ENCODE data around the gene CHST1.

The CHST1 gene

GRCh38 chr11:45643598-45644260 lies 21.7 kb downstream of the CHST1 start:
- DNase-seq, result no peak

- no peak for DNase-seq
Observed at GRCh38 chr11:45641961-45642360, 23.5 kb downstream of the CHST1 start.

GRCh38 chr11:45638051-45638450 lies 27.4 kb downstream of the CHST1 start:
- DNase-seq, result no peak

GRCh38 chr11:45635907-45636306 lies 29.5 kb downstream of the CHST1 start:
- DNase-seq, result no peak

GRCh38 chr11:45625611-45626010 lies 39.8 kb downstream of the CHST1 start:
- DNase-seq, result no peak

- no peak for DNase-seq
Observed at GRCh38 chr11:45624095-45624494, 41.3 kb downstream of the CHST1 start.

GRCh38 chr11:45622861-45623260 lies 42.6 kb downstream of the CHST1 start:
- DNase-seq, result no peak

- no peak for DNase-seq
Observed at GRCh38 chr11:45622283-45622682, 43.1 kb downstream of the CHST1 start.

- no peak for DNase-seq
Observed at GRCh38 chr11:45621588-45621987, 43.8 kb downstream of the CHST1 start.

- DNase-seq, result no peak
Observed at GRCh38 chr11:45620243-45620642, 45.2 kb downstream of the CHST1 start.

GRCh38 chr11:45618897-45619296 lies 46.5 kb downstream of the CHST1 start:
- DNase-seq, result no peak

- DNase-seq, result no peak
Observed at GRCh38 chr11:45617871-45618601, 47.4 kb downstream of the CHST1 start.

GRCh38 chr11:45616802-45617549 lies 48.4 kb downstream of the CHST1 start:
- DNase-seq, result no peak

GRCh38 chr11:45615182-45615792 lies 50.1 kb downstream of the CHST1 start:
- DNase-seq, result no peak

GRCh38 chr11:45614196-45614828 lies 51.1 kb downstream of the CHST1 start:
- no peak for DNase-seq

GRCh38 chr11:45610627-45611026 lies 54.8 kb downstream of the CHST1 start:
- no peak for DNase-seq

- no peak for DNase-seq
Observed at GRCh38 chr11:45609902-45610301, 55.5 kb downstream of the CHST1 start.

GRCh38 chr11:45609337-45609736 lies 56.1 kb downstream of the CHST1 start:
- DNase-seq, result no peak

GRCh38 chr11:45607995-45608394 lies 57.4 kb downstream of the CHST1 start:
- DNase-seq, result no peak

GRCh38 chr11:45606514-45607281 lies 58.7 kb downstream of the CHST1 start:
- DNase-seq, result no peak

GRCh38 chr11:45605051-45605450 lies 60.4 kb downstream of the CHST1 start:
- no peak for DNase-seq

Measured in SHP77 treated with DMSO at 0.1 percent for 48 hours (cell line).